Measurements from ENCODE around the gene GNAI3. TPM values are rescaled to one million over a fixed set of nuclear protein-coding genes. Genes with fewer than 3 reads are reported as not detected.

GNAI3 gene
- total RNA-seq, 2 experiments from 2014 or later, result 5.1 to 5.4 TPM

DNA sequence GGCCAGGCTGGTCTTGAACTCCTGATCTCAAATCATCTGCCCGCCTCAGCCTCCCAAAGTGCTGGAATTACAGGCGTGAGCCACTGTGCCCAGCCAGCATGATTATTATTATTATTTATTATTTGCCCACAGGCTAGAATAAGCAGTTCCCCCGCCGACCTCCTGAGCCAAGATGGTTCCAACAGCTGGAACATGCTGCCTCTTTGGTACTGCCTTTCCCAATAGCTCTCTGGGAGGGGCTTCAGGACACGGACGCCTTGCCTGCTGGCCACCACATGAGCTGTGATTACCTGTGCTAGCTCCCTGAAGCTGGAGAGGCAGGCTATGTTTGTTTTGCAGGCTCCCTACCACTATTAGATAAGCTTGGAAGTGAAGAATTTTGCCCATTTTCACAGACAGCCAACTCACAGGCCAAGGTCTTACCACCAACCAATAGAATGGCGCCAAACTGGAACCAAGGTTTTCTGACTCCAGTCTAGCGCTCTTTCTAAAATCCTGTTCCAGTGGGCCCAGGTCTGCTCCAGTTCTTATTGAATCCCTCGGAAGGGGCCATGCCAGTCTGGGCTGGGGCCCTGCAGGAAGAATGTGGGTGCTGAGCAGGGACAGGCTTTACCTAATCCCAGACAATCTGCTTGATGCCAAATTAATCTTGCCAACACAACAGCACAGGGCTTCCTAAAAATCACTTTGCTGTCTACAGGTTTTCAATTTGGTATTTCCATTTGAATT, 10.8 kb upstream of the GNAI3 start:
- H3K4me3 Mint-ChIP-seq, result no peak overlapping the region
- H3K4me1 Mint-ChIP-seq (ENCODE audit: low read depth), result peaks cover 7% of the 10 kb centered on the region
- H3K9me3 Mint-ChIP-seq, result no peaks in the 10 kb centered on the region
- TF ChIP-seq CTCF (IDR thresholded peaks at IDR 0.05), result no peak
- Histone ChIP-seq H3K36me3 (ENCODE audit: insufficient read depth, low read length) (no peaks in the 10 kb centered on the region), H3K27ac (ENCODE audit: low read depth in 1 of 2, low read length in 2 of 2) (no peak overlapping the region), H3K4me1 (ENCODE audit: insufficient read depth, low read length) (peaks cover 4% of the 10 kb centered on the region), H3K27me3 (ENCODE audit: control insufficient read depth in 1 of 2, insufficient read depth in 2 of 2, low read length in 2 of 2) (no peaks in the 10 kb centered on the region), H3K4me3 (ENCODE audit: low read length) (no peak overlapping the region), H3K9me3 (ENCODE audit: control insufficient read depth in 1 of 2, insufficient read depth in 1 of 2, low read length in 2 of 2) (no peaks in the 10 kb centered on the region)
- ATAC-seq (ENCODE audit: poor library complexity) (no peak), DNase-seq (no peak)
- ChIA-PET POLR2A (interaction anchor here (1.1 kb wide), 1 partner anchor 28 kb away, joined by 3 read pairs; the partner anchor contains the start of gene AMIGO1), CTCF (interaction anchor here (1.0 to 1.2 kb wide), 2 partner anchors 44 to 47 kb away, joined by 3 read pairs; partner anchors contain the start of gene CYB561D1)
- no peaks in the 10 kb centered on the region for H3K36me3 Mint-ChIP-seq (ENCODE audit: low read depth)
- no peak overlapping the region for H3K27ac Mint-ChIP-seq
- H3K27me3 Mint-ChIP-seq, result no peaks in the 10 kb centered on the region
- intact Hi-C loops (cut with DNase I, micrococcal nuclease), result no loop called here

DNA sequence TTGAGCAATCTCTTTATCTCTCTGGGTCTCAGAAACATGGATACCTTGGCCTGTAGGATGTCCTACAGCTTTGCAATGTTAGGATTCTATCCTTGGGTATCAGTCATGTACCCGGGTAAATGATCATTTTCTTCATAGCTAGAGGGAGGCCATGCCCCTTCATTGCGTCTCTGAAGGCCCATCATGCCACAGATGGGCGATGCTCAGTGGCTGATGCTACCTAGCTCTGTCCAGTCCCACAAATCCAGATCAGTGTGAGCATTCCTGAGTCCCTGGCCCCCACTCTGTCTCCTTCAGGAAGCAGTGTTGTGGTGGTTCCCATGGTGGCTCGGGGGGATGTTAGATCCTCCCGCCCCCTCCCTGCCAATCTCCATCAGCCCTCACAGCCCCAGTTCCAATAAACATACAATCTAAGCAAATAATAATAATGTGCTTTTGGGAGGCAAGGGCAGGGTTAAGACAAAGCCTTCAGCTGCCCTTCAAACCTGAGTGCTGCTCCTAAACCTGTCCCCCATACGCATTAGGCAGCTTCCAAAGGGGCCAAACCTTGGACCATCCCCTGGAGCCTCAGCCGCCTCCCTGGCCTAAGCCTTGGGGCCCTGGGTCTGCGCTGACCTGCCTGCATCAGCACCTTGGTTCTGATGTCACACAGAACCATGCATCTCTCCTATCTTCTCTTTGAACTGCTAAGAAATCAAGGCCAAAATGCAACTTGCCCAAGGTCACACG, 9.4 kb upstream of the GNAI3 start:
- H3K9me3 ChIP-seq (ENCODE audit: control insufficient read depth in 1 of 2, insufficient read depth in 1 of 2, low read length in 2 of 2), result no peaks in the 10 kb centered on the region
- H3K27ac ChIP-seq (ENCODE audit: low read depth in 1 of 2, low read length in 2 of 2), result no peak overlapping the region
- POLR2A ChIA-PET, result interaction anchor here (1.0 kb wide), 1 partner anchor 9 kb away, joined by 3 read pairs; the partner anchor contains the start of gene GNAI3
- no peak for DNase-seq
- Mint-ChIP-seq H3K4me1 (ENCODE audit: low read depth) (no peaks in the 10 kb centered on the region), H3K9me3 (no peaks in the 10 kb centered on the region), H3K27me3 (no peaks in the 10 kb centered on the region), H3K36me3 (ENCODE audit: low read depth) (no peaks in the 10 kb centered on the region), H3K27ac (no peak overlapping the region), H3K4me3 (no peak overlapping the region)
- no peaks in the 10 kb centered on the region for H3K27me3 ChIP-seq (ENCODE audit: control insufficient read depth in 1 of 2, insufficient read depth in 2 of 2, low read length in 2 of 2)
- H3K36me3 ChIP-seq (ENCODE audit: insufficient read depth, low read length), result no peaks in the 10 kb centered on the region
- no peak overlapping the region for H3K4me3 ChIP-seq (ENCODE audit: low read length)
- no peak for ATAC-seq (ENCODE audit: poor library complexity)
- intact Hi-C loops (cut with DNase I, micrococcal nuclease), result no loop called here
- CTCF ChIA-PET, result interaction anchor here (0.9 to 1.0 kb wide), 2 partner anchors 45 to 49 kb away, joined by 3 read pairs; partner anchors contain the start of gene CYB561D1
- TF ChIP-seq CTCF (IDR thresholded peaks at IDR 0.05), result no peak
- no peaks in the 10 kb centered on the region for H3K4me1 ChIP-seq (ENCODE audit: insufficient read depth, low read length)

- no peaks in the 10 kb centered on the region for H3K36me3 Mint-ChIP-seq (ENCODE audit: low read depth)
- intact Hi-C loops (cut with DNase I, micrococcal nuclease), result no loop called here
- H3K9me3 ChIP-seq (ENCODE audit: control insufficient read depth in 1 of 2, insufficient read depth in 1 of 2, low read length in 2 of 2), result no peaks in the 10 kb centered on the region
Observed at GRCh38 chr1:109539676-109540075, 8.7 kb upstream of the GNAI3 start, which contains the start of gene GPR61. TSS of gene GPR61 (plus strand) at chr1:109539872. CDS start at chr1:109543023, 3,151 bp downstream.

More at GRCh38 chr1:109539676-109540075, 8.7 kb upstream of the GNAI3 start, which contains the start of gene GPR61:
- Mint-ChIP-seq H3K9me3 (no peaks in the 10 kb centered on the region), H3K4me3 (no peak within 1 kb of the TSS), H3K27ac (no peak within 1 kb of the TSS), H3K4me1 (ENCODE audit: low read depth) (no peaks in the 10 kb centered on the region), H3K27me3 (no peaks in the 10 kb centered on the region)
- TF ChIP-seq CTCF (IDR thresholded peaks at IDR 0.05), result no peak
- CTCF ChIA-PET, result interaction anchor here (2.1 kb wide), 1 partner anchor 100 kb away, joined by 6 read pairs; no protein-coding TSS in a partner anchor
- ATAC-seq (ENCODE audit: poor library complexity), result no peak
- Histone ChIP-seq H3K27me3 (ENCODE audit: control insufficient read depth in 1 of 2, insufficient read depth in 2 of 2, low read length in 2 of 2) (no peaks in the 10 kb centered on the region), H3K36me3 (ENCODE audit: insufficient read depth, low read length) (no peaks in the 10 kb centered on the region), H3K4me3 (ENCODE audit: low read length) (no peak within 1 kb of the TSS), H3K4me1 (ENCODE audit: insufficient read depth, low read length) (no peaks in the 10 kb centered on the region), H3K27ac (ENCODE audit: low read depth in 1 of 2, low read length in 2 of 2) (no peak within 1 kb of the TSS)
- POLR2A ChIA-PET, result no interaction called here
- no peak for DNase-seq
